Activated naive CD8-positive, alpha-beta T cell treated with anti-CD3 and anti-CD28 coated beads for 36 hours (primary cell): ENCODE measurements around the gene CLEC14A. TPM values are rescaled to one million over a fixed set of nuclear protein-coding genes. Genes with fewer than 3 reads are reported as not detected.

Experiments used
- DNase-seq: peaks from one replicate; pipeline ENCODE4 v3.0.0; 2021
- H3K27ac Mint-ChIP-seq: one replicate; pipeline ENCODE4 v1.8.0; 2022; ENCODE audit warnings: mild to moderate bottlenecking, moderate library complexity, mixed read lengths
- H3K27me3 Mint-ChIP-seq: one replicate; pipeline ENCODE4 v1.8.0; 2022; ENCODE audit warnings: mild to moderate bottlenecking, mixed read lengths
- H3K36me3 Mint-ChIP-seq: one replicate; pipeline ENCODE4 v1.8.0; 2021; ENCODE audit warnings: mild to moderate bottlenecking, mixed read lengths
- H3K4me1 Mint-ChIP-seq: one replicate; pipeline ENCODE4 v1.8.0; 2021; ENCODE audit warnings: mixed read lengths
- H3K4me3 Mint-ChIP-seq: one replicate; pipeline ENCODE4 v1.8.0; 2022; ENCODE audit warnings: mild to moderate bottlenecking, moderate library complexity, mixed read lengths
- H3K9me3 Mint-ChIP-seq: one replicate; pipeline ENCODE4 v1.8.0; 2022; ENCODE audit warnings: mixed read lengths
- total RNA-seq, 2 experiments: library from RNA; stranded (reverse); gene quantifications; one replicate each; pipeline ENCODE4 v1.2.3, GENCODE V29; 2021

Gene CLEC14A
- total RNA-seq, 2 experiments from 2014 or later, result not detected

DNA sequence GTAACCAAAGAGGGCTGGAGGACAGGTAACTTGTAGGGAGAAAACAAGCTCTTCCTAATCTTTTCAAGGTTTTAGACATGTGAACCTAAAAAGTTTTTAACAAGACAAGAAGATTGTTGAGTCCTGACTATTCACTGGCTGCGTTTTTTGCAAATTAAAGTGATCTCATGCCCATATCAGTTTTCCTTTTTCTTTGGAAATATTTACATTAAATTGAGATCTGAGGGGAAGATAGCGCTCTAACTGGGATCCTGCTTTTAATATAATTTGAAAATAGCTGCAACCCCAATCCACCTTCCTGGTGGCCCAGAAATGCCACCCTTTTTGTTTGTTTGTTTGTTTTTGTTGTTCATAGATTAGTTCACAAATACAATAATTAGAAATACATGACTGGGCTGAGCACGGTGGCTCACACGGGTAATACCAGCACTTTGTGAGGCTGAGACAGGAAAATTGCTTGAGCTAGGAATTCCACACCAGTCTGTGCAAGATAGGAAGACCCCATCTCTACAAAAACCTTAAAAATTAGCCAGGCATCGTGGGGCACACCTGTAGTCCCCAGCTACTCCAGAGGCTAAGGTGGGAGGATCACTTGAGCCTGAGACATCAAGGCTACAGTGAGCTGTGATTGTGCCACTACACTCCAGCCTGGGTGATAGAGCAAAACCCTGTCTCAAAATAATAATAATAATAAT is 50.6 kb downstream of the CLEC14A start:
- no peak for DNase-seq
- H3K27ac Mint-ChIP-seq, result no peak overlapping the region
- peaks cover 5% of the 10 kb centered on the region for H3K36me3 Mint-ChIP-seq
- peaks cover 36% of the 10 kb centered on the region for H3K27me3 Mint-ChIP-seq
- H3K4me1 Mint-ChIP-seq, result peaks cover 14% of the 10 kb centered on the region
- H3K4me3 Mint-ChIP-seq, result no peak overlapping the region
- peaks cover 2% of the 10 kb centered on the region for H3K9me3 Mint-ChIP-seq

- H3K36me3 Mint-ChIP-seq, result peaks cover 5% of the 10 kb centered on the region
- H3K4me3 Mint-ChIP-seq, result no peak overlapping the region
- peaks cover 13% of the 10 kb centered on the region for H3K4me1 Mint-ChIP-seq
- no peak overlapping the region for H3K27ac Mint-ChIP-seq
- H3K9me3 Mint-ChIP-seq, result peaks cover 2% of the 10 kb centered on the region
- H3K27me3 Mint-ChIP-seq, result peaks cover 31% of the 10 kb centered on the region
- no peak for DNase-seq
These were observed 51.2 kb downstream of the CLEC14A start for GRCh38 chr14:38204719-38205115.

Other genes with a start within 250 kb of the CLEC14A start
- not detected for gene SSTR1, start 48.2 kb downstream of the CLEC14A start, total RNA-seq